ENCODE results near the gene METRNL. TPM values are rescaled to one million over a fixed set of nuclear protein-coding genes. Genes with fewer than 3 reads are reported as not detected.

The METRNL gene
- total RNA-seq, 1 experiment from 2014 or later = 58.7 TPM

DNA sequence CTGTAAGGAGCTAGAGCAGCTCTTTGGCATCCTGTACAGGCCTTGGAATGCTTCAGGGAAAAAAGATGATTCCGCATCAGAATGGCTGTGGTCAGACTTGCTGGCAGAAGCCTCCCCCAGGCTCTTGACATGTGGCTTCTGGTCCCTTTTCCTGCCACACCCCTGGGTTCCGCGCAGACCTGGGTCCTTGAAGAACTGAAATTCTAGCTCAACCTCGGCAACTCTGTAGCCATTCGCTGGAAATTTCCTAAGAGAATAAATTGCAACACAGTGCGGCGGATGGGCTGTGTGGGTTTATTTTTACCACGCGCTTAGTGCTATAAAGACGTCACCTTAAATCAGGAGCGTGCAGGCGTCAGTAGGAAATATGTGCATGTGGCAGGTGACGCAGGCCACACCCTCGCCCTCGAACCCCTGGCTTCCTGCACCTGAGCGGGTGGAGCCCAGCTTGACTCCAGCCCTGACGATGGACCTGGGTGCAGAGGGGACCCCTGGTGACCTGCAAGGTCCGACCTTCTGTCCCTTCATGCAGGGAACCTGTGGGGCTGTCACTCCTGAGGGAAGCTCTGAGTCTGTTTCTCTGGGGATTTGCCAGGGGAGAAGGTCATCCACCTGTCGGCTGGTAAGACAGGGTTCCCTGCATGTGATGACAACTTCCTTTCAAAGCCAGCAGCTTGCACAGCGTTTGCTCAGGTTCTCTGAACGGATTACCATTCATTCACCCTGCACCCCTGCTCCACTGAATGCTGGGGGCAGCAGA is 46.3 kb downstream of the METRNL start:
- Histone ChIP-seq H3K4me3 (replicated peaks in 1 of 2; ENCODE audit: low read depth in 1 of 2, low read length in 2 of 2) (no peak overlapping the region), H2AFZ (ENCODE audit: low read depth, low read length, poor library complexity, severe bottlenecking) (no peak overlapping the region), H3K9me3 (ENCODE audit: control insufficient read depth in 1 of 2, insufficient read depth in 1 of 2, low read depth in 1 of 2, low read length in 2 of 2) (no peaks in the 10 kb centered on the region), H3K4me1 (ENCODE audit: control insufficient read depth in 1 of 2, insufficient read depth in 2 of 2, low read length in 2 of 2) (no peaks in the 10 kb centered on the region), H3K9me2 (ENCODE audit: insufficient read depth) (no peaks in the 10 kb centered on the region), H4K20me1 (ENCODE audit: insufficient read depth) (no peaks in the 10 kb centered on the region), H3K4me2 (ENCODE audit: low read length) (no peak overlapping the region), H3K9ac (ENCODE audit: low read length) (no peak overlapping the region), H3K27ac (ENCODE audit: low read depth, low read length) (no peak overlapping the region), H3K27me3 (ENCODE audit: insufficient read depth, low read length) (peaks cover 16% of the 10 kb centered on the region), H3K79me2 (ENCODE audit: insufficient read depth, low read length) (no peaks in the 10 kb centered on the region), H3K36me3 (ENCODE audit: control insufficient read depth in 1 of 2, insufficient read depth in 2 of 2, low read length in 2 of 2) (no peaks in the 10 kb centered on the region)
- no peak for TF ChIP-seq SRF (IDR thresholded peaks at IDR 0.05; ENCODE audit: low read depth)
- no peak for TF ChIP-seq SIN3A (IDR thresholded peaks at IDR 0.05; ENCODE audit: low read depth)
- no peak for TF ChIP-seq EZH2phosphoT487 (IDR thresholded peaks at IDR 0.05; ENCODE audit: borderline replicate concordance)
- TF ChIP-seq EZH2 (IDR thresholded peaks at IDR 0.05) = no peak
- TF ChIP-seq, protein P1, sequence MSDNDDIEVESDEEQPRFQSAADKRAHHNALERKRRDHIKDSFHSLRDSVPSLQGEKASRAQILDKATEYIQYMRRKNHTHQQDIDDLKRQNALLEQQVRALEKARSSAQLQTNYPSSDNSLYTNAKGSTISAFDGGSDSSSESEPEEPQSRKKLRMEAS (IDR thresholded peaks at IDR 0.05) = no peak
- TF ChIP-seq YY1 (IDR thresholded peaks at IDR 0.05; ENCODE audit: extremely low read depth, insufficient replicate concordance, low read depth, low read length) = no peak
- TF ChIP-seq, protein P2, sequence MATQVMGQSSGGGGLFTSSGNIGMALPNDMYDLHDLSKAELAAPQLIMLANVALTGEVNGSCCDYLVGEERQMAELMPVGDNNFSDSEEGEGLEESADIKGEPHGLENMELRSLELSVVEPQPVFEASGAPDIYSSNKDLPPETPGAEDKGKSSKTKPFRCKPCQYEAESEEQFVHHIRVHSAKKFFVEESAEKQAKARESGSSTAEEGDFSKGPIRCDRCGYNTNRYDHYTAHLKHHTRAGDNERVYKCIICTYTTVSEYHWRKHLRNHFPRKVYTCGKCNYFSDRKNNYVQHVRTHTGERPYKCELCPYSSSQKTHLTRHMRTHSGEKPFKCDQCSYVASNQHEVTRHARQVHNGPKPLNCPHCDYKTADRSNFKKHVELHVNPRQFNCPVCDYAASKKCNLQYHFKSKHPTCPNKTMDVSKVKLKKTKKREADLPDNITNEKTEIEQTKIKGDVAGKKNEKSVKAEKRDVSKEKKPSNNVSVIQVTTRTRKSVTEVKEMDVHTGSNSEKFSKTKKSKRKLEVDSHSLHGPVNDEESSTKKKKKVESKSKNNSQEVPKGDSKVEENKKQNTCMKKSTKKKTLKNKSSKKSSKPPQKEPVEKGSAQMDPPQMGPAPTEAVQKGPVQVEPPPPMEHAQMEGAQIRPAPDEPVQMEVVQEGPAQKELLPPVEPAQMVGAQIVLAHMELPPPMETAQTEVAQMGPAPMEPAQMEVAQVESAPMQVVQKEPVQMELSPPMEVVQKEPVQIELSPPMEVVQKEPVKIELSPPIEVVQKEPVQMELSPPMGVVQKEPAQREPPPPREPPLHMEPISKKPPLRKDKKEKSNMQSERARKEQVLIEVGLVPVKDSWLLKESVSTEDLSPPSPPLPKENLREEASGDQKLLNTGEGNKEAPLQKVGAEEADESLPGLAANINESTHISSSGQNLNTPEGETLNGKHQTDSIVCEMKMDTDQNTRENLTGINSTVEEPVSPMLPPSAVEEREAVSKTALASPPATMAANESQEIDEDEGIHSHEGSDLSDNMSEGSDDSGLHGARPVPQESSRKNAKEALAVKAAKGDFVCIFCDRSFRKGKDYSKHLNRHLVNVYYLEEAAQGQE (IDR thresholded peaks at IDR 0.05; ENCODE audit: low read depth) = no peak
- TF ChIP-seq FOSL1 (IDR thresholded peaks at IDR 0.05; ENCODE audit: low read depth) = no peak
- TF ChIP-seq TCF7L2 (IDR thresholded peaks at IDR 0.05; ENCODE audit: borderline replicate concordance, extremely low read depth, insufficient read depth, insufficient read length) = no peak
- no TSS peak for BruUV-seq (replicated peaks)
- POLR2A ChIA-PET = no interaction called here
- CTCF ChIA-PET = no interaction called here
- DNase-seq (ENCODE audit: low read depth, low spot score) = no peak
- intact Hi-C loops (cut with micrococcal nuclease) = no loop called here
- ATAC-seq = no peak
- RAD21 ChIA-PET (ENCODE audit: low non-redundant PET in 1 of 2, low total read pairs in 2 of 2, uncharacterized antibody in 2 of 2, unreplicated experiment in 2 of 2) = no interaction called here
